Panc1 (cell line): Measurements from ENCODE around the gene NOTO. TPM values are rescaled to one million over a fixed set of nuclear protein-coding genes. Genes with fewer than 3 reads are reported as not detected.

ENCODE experiments used
- ATAC-seq: fragments of 200-7000 bp; cut with Tn5 transposase; 2 replicates; pipeline ENCODE4 v1.9.1; 2020; ENCODE audit warnings: mild to moderate bottlenecking, moderate library complexity
- BruUV-seq: library from RNA; stranded (reverse); fragments of 400-500 nt; replicated peaks from 2 replicates; lab custom pipeline; 2021; lab: Mats Ljungman, UMichigan
- CTCF ChIA-PET: fragments of 300-600 bp; sonication (Branson Sonifier 250); formaldehyde crosslinking; loops from one replicate; lab custom pipeline; 2022; ENCODE audit warnings: antibody characterized with exemption; lab: Charles Lee
- POLR2A ChIA-PET: fragments of 300-600 bp; sonication (Branson Sonifier 250); formaldehyde crosslinking; loops from one replicate; lab custom pipeline; 2022; ENCODE audit warnings: antibody characterized with exemption; lab: Charles Lee
- DNase-seq: peaks from one replicate; pipeline ENCODE4 v3.0.0-alpha.2; 2010; ENCODE audit warnings: low read depth, low spot score
- H3K27ac ChIP-seq: 2 replicates; pipeline ENCODE4 v1.5.1; 2011; ENCODE audit warnings: mild to moderate bottlenecking, low read length, inconsistent platforms
- H3K27me3 ChIP-seq: fragments of 200-500 bp; sonication (Bioruptor generic); 2 replicates; pipeline ENCODE4 v1.6.0; 2014; ENCODE audit warnings: low read length, inconsistent platforms; ENCODE audit not compliant: control insufficient read depth, insufficient read depth
- H3K36me3 ChIP-seq: fragments of 200-500 bp; sonication (Bioruptor generic); 2 replicates; pipeline ENCODE4 v1.5.1; 2014; ENCODE audit warnings: inconsistent platforms, mild to moderate bottlenecking, low read length, moderate library complexity; ENCODE audit not compliant: control insufficient read depth, insufficient read depth
- H3K4me1 ChIP-seq: 2 replicates; pipeline ENCODE4 v1.5.1; 2011; ENCODE audit warnings: inconsistent platforms, mild to moderate bottlenecking, low read length, moderate library complexity; ENCODE audit not compliant: control insufficient read depth, insufficient read depth
- H3K4me3 ChIP-seq, 2 experiments: 2 replicates each; pipeline ENCODE4 v1.5.1; 2011 to 2012; ENCODE audit warnings: low read depth in 2 of 2, low read length in 2 of 2, mild to moderate bottlenecking in 2 of 2, inconsistent platforms in 1 of 2, moderate library complexity in 1 of 2
- H3K9me3 ChIP-seq: fragments of 200-500 bp; sonication (Bioruptor generic); 2 replicates; pipeline ENCODE4 v1.5.1; 2014; ENCODE audit warnings: low read depth, mild to moderate bottlenecking, inconsistent platforms, low read length, moderate library complexity; ENCODE audit not compliant: control insufficient read depth, insufficient read depth
- CTCF ChIP-seq: fragments of 450-650 bp; IDR thresholded peaks from 2 replicates; pipeline ENCODE4 v1.5.1; 2017; ENCODE audit warnings: mild to moderate bottlenecking
- POLR2AphosphoS5 ChIP-seq: IDR thresholded peaks from 2 replicates; pipeline ENCODE4 v1.6.1; 2012; ENCODE audit warnings: mild to moderate bottlenecking, low read depth, low read length, moderate library complexity
- REST ChIP-seq, 2 experiments: IDR thresholded peaks; 2 replicates each; pipeline ENCODE4 v1.6.1; 2011 to 2012; ENCODE audit warnings: low read depth in 2 of 2, control low read depth in 1 of 2, low read length in 1 of 2, mild to moderate bottlenecking in 1 of 2, moderate library complexity in 1 of 2; ENCODE audit not compliant: insufficient read depth in 1 of 2
- SIN3A ChIP-seq: IDR thresholded peaks from 2 replicates; pipeline ENCODE4 v1.6.1; 2012; ENCODE audit warnings: low read depth, mild to moderate bottlenecking, low read length, moderate library complexity, borderline replicate concordance; ENCODE audit not compliant: insufficient read depth
- in situ Hi-C: cut with HindIII; loops from 2 replicates; pipeline ENCODE4 v1.10.0; 2016; ENCODE audit warnings: low sequenced_read_pairs, low pct_unique_long_range_greater_than_20kb
- intact Hi-C: fragments of 100-400 bp; cut with micrococcal nuclease; formaldehyde crosslinking; loops from one replicate; pipeline ENCODE4 v1.10.0; 2022; ENCODE audit not compliant: unreplicated experiment
- total RNA-seq: library from RNA; stranded (reverse); gene quantifications from one replicate; pipeline ENCODE4 v1.2.1, GENCODE V29; 2021; ENCODE audit not compliant: unreplicated experiment

The NOTO gene
- total RNA-seq, 1 experiment from 2014 or later, result 0.08 TPM

DNA sequence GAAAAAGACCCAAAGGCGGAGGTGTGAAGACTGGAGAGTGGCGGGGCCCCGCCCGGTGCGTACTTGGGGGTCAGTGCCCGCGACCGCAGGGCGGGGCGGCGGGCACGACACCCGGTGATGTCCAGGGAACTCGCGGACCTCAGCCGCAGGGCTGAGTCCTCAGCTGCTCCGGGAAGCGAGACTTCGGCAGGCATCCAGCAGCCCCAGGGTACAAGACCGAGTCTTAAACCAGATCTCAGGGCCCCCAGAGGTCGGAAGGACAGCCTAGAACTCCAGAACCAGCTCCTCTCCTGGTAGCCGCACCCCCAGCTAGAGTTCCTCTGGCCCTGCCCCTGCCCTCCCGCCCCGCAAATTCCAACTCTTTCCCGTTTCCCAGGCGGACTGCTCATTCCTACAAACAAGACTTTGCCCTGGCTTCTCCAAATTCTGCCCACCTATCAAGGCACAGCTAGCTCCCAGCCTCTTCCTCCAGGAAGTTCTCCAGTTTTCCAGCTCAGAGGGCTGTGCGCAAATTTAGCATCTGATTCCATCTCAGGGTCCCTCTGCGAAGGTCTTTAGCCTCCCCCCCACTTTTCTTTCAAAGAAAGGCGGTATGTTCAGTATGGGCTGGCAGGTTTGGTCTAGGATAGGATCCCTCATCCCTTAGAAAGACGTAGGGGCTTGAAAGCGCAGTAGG is 26.0 kb upstream of the NOTO start:
- Histone ChIP-seq H3K9me3 (no peaks in the 10 kb centered on the region), H3K27me3 (peaks cover 14% of the 10 kb centered on the region), H3K36me3 (no peaks in the 10 kb centered on the region), H3K4me1 (peaks cover 11% of the 10 kb centered on the region), H3K27ac (no peak overlapping the region), H3K4me3 (peak overlapping the region; percentile 61 to 84)
- ChIA-PET POLR2A (interaction anchor here (0.8 kb wide), 1 partner anchor 37 kb away, joined by 3 read pairs; no protein-coding TSS in a partner anchor), CTCF (interaction anchor here (0.5 to 4.3 kb wide), 6 partner anchors 12 to 290 kb away, joined by 3 to 36 read pairs (median 16); partner anchors contain the start of gene SPR)
- no TSS peak for BruUV-seq
- DNase-seq, result no peak
- intact Hi-C loops (loop anchor here (5.0 kb wide), 1 partner anchor 284 kb away; no protein-coding TSS in a partner anchor), in situ Hi-C loops (no loop called here)
- TF ChIP-seq SIN3A, result no peak
- 0 out of 2 replicates have a peak, but pooled peaks have one; percentile 7 for ATAC-seq

DNA sequence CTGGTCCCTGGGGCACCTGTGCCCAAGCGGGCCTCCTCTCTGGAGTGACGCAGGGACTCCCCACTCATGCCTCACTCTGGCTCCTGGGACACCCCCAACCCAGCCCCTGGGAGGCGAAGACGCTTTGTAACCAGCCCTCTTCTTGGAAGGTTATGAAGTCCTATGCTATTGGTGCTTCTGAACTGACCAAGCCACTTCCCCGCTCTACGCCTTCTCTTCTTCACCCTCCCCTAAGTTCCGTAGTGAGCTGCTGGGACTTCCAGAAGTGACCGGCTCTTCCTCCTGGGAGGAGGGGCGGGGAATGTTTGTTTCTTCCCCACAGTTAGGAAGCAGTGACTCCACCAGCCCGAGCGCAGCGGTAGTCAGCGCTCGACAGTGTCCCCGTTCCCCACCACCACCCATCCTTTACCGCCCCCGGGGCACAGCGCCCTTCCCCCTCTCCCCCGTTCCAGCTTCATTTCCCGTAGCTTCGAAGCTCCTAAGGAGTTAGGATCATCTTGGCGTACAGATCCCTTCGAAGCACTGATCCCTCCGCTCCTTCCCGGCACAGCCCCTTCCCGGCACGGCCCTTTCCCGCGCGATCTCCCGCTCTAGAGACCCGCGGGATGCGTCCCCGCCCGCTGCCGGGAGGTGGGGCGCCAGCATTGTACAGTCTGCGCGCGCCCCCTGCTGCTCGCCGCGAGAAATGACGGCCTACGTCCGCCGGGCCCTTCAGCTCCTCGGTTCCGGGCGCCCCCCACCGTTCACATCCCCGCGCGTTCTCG is 25.3 kb upstream of the NOTO start:
- Histone ChIP-seq H3K4me1 (peaks cover 11% of the 10 kb centered on the region), H3K4me3 (peak overlapping the region; percentile 61 to 84), H3K27ac (peak overlapping the region; percentile 70), H3K36me3 (no peaks in the 10 kb centered on the region), H3K9me3 (no peaks in the 10 kb centered on the region), H3K27me3 (peaks cover 14% of the 10 kb centered on the region)
- peak; percentile 99 for TF ChIP-seq CTCF
- TF ChIP-seq REST (IDR thresholded peaks at IDR 0.05; ENCODE audit: insufficient read depth in 1 of 2, low read depth in 2 of 2, low read length in 1 of 2), result 0 out of 4 replicates have a peak, but pooled peaks of 1 of the 2 experiments have one; percentile 45
- TF ChIP-seq POLR2AphosphoS5, result no peak
- BruUV-seq, result no TSS peak
- POLR2A ChIA-PET, result interaction anchor here (0.8 kb wide), 1 partner anchor 36 kb away, joined by 3 read pairs; no protein-coding TSS in a partner anchor
- in situ Hi-C loops (no loop called here), intact Hi-C loops (loop anchor here (5.0 kb wide), 1 partner anchor 285 kb away; no protein-coding TSS in a partner anchor)
- peak; percentile 92 for ATAC-seq
- DNase-seq, result peak; percentile 33
- CTCF ChIA-PET, result interaction anchor here (0.5 to 4.3 kb wide), 15 partner anchors 11 to 1801 kb away, joined by 3 to 36 read pairs (median 5); partner anchors contain the start of gene SPR
